Ovary (tissue), 3 donors: ENCODE measurements around the gene DNAAF5.
"Not testable (repeated sequence)": the region's sequence is repeated elsewhere in the genome, so short reads cannot be mapped to it uniquely, and the experiment has no call there.

Source experiments
- CTCF ChIP-seq, 3 donors: fragments of 450-650 bp in 2 of 3; fragments of 200-600 bp in 1 of 3; IDR thresholded peaks; one replicate each; pipeline versions ENCODE4 v1.5.1 to v1.8.0; 2016 to 2022; ENCODE audit warnings: antibody characterized with exemption in 3 of 3, mild to moderate bottlenecking in 1 of 3
- EP300 ChIP-seq: sonication (generic); formaldehyde crosslinking; IDR thresholded peaks from one replicate; pipeline ENCODE4 v1.6.1; 2017; ENCODE audit warnings: antibody characterized with exemption
- POLR2A ChIP-seq: fragments of 450-650 bp; IDR thresholded peaks from one replicate; pipeline ENCODE4 v1.6.1; 2017; ENCODE audit warnings: antibody characterized with exemption, mild to moderate bottlenecking, moderate library complexity
- donor health status: DM: no; HTN: no; CAD: no.

- not testable (repeated sequence) for TF ChIP-seq CTCF (IDR thresholded peaks at IDR 0.05); POLR2A; EP300
Observed at GRCh38 chr7:752256-752655, 25.8 kb downstream of the DNAAF5 start.
